GM21515 (cell line): Measurements from ENCODE around the gene FASTK.

Experiments used
- ATAC-seq: cut with Tn5 transposase; IDR thresholded peaks from one replicate; pipeline ENCODE4 v1.9.1; 2021; ENCODE audit not compliant: unreplicated experiment

Gene FASTK

GRCh38 chr7:151080522-151081169, at the start of gene FASTK:
TSS of gene FASTK (minus strand) at chr7:151080809. CDS start at chr7:151080766, 43 bp downstream.
- ATAC-seq, result peak; percentile 77

DNA sequence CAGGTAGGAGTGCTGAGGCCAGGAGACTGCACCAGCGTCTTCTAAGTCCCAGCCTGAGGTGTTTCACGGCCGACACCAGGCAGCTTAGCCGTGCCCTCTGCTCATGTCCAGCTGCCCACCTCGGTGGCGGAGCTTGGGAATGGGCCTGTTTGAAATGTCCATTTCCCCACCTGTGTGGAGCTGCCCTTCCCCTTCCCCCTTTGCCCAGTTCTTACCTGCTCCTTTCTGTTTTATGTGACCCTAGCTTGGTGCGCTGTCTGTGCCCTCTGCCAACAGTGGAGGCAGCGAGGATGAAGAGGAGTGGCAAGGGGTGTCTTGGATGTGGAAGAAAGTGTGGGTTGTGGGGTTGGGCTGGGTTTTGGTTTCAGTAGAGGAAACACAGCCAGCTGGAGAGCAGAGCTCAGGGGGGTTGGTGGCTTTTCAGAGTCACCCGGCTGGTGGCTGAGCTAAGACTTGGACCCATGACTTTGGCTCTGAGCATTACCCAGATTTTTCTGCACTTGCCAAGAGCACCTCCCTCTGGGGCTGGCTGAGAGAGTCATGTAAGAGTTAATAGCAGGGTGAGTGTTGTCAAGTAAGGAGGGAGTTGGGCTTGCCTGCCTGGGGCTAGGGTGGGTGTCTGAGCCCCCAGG, 49.5 kb upstream of the FASTK start:
- ATAC-seq, result no peak

DNA sequence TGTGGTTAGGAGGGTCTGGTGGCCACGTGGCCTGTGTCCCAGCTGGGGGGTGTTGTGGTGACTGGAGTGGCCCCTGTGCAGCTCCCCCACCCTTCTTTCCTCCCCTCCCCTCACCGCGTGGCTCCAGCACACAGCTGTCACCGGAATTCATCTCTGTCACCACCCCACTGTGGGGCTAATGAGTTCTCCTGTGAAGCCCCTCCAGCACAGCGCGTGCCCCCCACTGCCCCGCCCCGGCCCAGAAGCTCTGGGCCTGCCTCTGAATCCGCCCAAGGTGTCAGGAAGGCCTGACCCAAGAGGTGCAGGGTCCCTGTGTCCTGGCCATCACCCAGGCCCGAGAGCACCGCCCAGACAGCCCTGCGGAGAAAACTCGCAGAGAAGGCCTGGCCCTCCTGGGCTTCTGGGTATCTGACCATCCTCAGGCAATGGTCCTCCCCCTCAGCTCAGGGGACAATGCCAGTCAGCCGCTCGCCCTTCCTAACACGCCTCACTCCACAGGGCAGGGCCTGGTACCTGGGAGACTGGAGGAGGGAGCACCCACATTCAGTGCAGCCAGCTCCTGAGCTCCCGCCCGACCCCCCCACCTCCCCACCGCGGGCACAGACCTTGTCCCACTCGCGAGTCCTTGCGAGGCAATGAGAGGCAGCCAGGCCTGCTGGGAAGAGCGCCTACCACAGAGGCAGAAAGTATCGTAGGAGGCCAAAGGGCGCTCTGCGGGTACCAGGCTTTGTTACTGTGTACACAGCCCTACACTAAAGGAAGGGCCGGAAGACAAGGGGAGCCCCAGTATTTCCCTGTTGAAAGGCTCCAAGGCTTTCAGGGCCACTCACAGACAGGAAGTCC, 48.7 kb upstream of the FASTK start:
- no peak for ATAC-seq

DNA sequence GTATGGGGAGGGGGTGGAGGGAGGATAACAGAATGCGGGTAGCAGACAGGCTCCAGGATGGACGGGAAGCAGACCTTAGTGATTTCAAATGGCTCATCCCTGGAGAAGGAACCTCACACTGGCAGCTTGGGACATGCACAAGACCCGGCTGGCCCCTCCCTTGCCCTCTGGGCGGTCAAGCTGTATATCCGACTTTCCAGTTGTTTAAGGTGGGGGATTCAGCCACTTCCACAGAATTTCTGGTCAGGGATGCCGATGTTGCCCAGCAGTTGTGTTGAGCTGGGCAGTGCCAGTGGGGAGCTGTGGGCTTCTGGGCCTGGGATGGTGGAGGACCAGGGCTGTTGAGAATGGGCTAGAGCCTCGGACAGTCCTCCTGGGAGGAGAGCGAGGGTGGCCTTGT, 48.1 kb upstream of the FASTK start:
- no peak for ATAC-seq

- ATAC-seq, result no peak
Measured at GRCh38 chr7:151128144-151128543, 47.5 kb upstream of the FASTK start.

DNA sequence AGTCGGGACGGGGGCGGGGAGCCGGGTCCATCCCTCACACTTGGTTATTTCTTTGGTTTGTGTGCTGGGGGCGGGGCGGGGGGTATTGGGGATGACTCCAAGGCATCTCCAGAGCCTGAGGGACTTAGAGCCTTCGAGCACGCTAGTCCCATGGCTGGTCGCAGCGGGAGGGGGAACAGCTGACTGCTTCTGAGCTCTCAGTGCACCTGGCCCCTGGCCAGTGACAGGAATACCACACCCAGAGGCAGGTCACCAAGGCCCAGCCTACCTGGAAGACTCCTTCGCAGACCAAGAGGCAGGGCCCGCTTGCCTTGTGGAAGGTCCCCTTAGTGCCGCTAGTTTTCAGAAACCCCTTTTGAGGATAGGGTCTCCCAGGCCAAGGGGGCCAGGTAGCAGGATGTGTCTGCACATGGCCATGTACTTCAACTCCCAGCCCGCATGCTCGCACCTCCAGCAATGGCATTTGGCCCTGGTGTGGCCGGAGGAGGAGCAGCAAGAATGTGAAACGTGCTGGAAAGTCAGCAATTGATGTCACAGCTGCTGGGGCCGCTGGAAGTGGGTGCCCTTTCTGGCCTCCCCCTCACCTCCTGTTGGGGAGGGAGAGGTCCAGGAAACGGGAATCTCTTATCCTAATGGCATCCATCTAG, 46.0 kb upstream of the FASTK start:
- no peak for ATAC-seq

- ATAC-seq, result no peak
Measured at GRCh38 chr7:151125846-151126481, 45.4 kb upstream of the FASTK start.

- no peak for ATAC-seq
Measured at GRCh38 chr7:151125470-151125845, 44.8 kb upstream of the FASTK start.

- ATAC-seq, result no peak
Measured at GRCh38 chr7:151124899-151125399, 44.3 kb upstream of the FASTK start.

DNA sequence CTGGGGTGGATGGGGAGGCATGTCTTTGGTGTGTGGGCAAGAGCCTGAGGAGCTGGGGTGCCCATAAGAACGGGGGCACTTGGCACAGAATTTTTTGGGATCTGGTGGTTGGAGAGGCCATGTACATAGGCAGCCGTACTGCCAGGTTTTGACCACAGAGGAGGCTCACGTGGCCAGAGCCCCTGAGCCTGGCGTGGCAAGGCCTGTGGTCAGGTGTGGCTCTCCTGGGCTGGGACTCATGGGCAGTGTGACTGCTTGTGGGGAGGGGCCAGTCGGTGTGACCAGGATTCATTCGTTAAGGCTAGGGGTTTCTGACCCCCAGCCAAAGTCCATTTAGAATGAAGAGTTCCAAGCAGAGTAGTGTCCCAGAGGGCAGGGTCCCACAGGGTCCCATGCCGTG, 43.9 kb upstream of the FASTK start:
- ATAC-seq, result no peak

- peak; percentile 82 for ATAC-seq
Measured at GRCh38 chr7:151123822-151124464, 43.3 kb upstream of the FASTK start.

GRCh38 chr7:151123158-151123821, 42.7 kb upstream of the FASTK start:
- ATAC-seq, result no peak

GRCh38 chr7:151122796-151123157, 42.2 kb upstream of the FASTK start:
- ATAC-seq, result no peak

DNA sequence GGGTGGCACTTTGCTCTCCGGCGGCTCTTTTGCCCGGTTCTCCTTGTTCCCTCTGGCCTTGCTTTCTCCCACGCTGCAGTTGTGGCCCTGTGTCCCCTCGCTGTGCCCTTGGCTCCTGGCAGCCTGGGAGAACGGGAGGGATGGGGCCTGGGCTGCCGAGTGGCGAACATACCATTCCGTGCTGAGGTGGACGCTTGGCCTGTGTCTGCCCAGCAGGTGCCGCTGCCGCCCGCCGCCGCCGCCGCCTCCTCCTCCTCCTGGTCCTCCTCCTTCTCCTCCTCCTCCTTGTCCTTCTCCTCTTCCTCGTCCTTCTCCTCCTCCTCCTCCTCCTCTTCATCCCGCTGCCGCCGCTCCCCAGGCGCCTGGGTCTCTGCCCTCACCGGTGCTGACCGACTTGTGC, 41.7 kb upstream of the FASTK start:
- ATAC-seq, result no peak

DNA sequence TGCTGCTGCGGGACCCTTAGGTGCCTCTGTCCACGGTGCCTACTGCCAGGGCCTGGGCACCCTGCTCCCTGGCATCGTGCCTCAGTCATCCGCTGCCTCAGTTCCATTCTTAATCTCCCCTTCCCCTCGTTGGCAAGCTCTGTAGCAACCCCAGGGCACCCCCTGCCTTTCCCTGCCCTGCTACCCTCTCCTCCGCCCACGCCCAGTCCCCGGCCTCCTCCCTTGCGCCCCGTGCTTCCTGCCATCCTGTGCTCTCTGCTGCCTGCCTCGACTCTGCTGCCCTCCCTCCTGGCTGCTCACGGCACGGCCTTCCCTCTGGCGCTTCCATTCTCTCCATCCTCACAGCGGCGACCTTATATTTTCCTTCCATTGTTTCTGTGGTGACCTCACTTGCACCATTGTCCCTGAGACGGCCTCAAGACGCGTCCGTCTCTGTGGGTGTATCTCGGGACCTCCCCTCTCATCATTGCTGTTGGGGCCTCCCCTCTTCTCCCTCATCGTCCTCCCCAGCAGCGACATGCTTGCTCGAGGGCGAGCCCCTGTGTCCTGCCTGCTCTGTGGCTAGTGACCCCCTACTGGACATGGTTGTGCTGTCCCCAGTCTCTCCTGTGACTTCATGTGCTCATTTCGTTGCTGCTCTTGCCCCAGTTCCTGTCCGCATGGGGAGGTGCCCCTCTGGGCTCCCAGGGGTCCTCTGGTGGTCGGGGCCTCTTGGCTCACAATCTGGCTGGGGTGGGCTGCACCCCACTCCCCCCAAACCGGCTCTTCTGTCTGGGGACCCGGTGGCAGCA, 41.0 kb upstream of the FASTK start:
- ATAC-seq, result no peak

- ATAC-seq, result no peak
Measured at GRCh38 chr7:151120896-151121295, 40.3 kb upstream of the FASTK start.

GRCh38 chr7:151119902-151120301, 39.3 kb upstream of the FASTK start:
- no peak for ATAC-seq

DNA sequence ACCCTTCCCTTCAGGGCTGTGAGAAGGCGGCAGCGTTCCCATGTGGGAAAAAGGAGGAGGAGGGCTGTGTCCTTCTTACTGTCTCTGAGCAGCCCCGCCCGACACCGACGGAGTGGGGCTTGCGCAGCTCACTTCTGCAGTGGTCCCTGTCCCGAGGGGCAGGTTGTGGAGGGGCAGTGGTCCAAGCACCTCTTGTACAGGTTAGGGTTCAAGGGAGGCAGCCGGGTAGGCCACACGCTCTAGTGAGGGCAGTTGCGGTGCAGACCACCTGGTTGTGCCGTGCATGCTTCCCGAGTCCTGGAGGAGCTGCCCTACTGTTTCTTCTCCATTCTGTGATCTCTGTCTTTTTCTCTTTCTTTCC, 38.4 kb upstream of the FASTK start:
- no peak for ATAC-seq
